Femur (tissue), 1 donor: ENCODE data around the gene KRTAP10-3.
"Not testable (repeated sequence)": the region's sequence is repeated elsewhere in the genome, so short reads cannot be mapped to it uniquely, and the experiment has no call there.

Experiments
- DNase-seq: peaks from one replicate; pipeline ENCODE4 v3.0.0-alpha.2; 2017

KRTAP10-3 gene

DNA sequence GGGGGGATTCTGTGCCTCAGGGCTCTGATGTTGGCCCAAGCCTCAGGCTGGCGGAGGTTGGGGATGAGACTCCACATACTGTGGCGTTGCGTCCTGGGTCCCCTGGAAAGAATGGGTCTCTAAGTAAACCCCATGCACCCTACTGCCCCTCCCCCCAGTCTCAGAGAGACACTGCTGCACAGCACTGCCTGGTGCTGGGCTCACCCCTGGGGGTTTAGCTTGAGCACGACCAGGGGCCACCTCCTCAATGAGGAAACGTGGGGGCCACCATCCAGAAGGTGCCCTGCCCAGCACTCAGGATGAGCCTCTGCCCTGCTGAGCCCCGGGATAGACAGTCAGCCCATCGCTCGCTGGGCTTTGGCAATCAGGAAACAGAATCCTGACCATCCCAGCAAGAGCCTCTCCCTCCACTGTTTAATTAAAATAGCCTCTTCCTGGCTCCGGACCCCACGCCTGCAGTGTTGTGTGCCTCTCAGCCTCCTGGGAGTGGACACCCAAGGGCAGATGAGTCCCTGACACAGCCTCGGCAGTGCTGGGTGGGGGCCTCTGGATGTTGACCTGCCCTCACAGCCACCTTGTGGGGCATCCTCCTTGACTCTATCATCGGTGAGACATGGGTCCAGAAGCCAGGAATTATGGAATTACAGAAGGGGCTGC, 11.4 kb upstream of the KRTAP10-3 start:
- no peak for DNase-seq

DNA sequence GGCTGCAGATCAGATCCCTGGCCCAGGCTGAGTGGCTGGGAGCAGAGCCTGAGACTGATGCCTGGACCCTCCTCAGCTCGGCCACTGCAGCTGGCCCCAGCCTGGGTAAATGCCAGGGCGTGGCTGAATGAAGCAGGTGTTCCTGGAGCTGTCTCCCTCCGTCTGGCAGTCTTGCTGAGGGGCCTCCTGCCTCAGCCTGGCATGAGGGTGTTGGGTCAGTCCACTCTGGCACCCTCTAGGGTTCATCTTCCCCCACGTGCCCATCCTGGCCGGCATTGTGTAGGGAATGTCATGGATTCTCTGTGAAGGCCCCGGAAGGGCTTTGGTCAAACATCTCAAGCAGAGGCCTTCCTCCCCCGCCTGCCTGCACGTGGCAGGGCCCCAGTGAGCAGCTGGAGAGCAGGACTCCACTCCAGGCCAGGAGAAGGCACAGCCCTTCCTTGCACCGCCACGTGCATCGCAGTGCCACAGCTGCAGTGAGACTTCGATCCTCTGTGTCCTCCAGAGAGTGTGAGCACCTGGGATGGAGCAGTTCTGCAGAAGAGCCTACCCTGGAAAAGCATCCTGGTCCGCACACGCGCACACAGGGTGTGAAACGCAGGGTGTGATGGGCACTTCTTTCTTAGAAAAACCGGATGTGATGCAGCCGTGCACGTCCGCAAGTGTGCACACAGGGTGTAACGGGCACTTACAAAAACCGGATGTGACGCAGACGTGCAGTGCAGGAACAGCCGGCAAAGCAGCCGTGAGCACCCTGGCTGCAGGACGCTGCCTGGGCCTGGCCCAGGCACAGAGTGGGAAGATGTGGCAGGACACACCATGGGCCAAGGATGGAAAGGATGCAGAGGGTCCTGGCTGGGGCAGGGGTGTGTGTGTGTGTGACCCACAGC, 10.3 kb upstream of the KRTAP10-3 start:
- DNase-seq = no peak

DNA sequence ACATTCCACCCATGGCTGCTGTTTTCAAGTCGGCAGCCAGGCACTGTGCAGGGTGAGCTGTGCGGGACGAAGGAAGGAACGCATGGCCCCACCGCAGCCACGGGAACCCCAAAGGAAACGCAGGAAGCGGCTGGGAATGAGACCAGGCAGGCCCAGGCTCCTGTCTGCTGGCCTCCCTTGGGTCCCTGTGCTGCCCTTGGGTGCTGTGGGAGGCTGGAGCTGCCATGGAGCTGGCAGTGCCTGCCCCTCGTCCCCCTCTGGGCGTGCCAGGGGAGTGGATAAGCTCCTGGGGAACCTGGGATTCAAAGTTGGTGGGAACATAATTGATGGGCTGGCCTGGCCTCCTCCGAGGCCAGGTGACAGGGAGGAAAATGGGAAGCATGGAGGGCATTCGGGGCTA, 9.7 kb upstream of the KRTAP10-3 start:
- DNase-seq = no peak

DNA sequence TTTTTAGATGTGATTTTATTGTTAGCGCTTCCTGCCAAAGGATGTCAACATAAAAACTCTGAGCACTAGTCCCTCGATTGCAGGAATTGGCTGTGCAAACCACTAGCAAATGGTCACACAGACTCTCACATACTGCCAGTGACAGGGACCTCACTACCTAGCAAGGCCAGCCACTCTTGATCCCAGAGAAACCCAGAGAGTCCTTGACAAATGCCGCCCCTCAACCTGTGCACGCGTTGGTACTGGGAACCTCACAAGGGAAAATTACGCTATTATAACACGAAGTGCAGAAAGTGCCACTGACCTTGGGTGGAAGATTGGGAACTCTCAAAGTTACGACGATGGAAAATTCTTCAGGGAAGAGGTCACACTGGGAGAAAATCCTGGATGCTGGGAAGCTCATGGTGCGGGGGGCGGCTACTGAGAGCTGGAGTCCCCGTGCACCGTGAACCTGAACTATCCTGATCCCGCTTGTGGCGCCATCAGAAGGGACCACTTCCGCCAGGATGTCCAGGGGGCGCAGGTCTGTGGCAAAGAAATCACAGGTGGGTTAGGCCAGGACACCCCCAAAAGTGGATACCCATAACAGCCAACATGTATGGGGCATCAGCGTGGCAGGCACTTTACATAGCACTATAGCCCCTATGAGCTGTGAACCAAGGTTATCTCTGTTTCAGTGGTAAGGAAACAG, 9.0 kb upstream of the KRTAP10-3 start:
- no peak for DNase-seq

DNA sequence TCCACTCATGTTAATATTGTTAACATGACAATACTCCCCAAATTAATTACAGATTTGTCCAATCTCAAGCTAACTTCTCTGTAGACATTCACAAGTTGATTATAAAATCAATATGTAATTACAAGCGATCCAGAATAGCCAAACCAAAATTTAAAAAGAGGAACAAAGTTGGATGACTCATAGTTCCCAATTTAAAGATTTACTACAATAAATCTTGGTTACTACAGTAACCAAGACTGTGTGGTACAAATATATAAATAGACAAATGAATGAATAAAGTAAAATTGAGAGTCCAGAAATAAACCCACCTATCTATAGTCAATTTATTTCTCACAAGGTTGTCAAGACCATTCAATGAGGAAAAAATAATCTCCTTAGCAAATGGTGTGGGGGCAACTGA, 7.8 kb upstream of the KRTAP10-3 start:
- DNase-seq = no peak

DNA sequence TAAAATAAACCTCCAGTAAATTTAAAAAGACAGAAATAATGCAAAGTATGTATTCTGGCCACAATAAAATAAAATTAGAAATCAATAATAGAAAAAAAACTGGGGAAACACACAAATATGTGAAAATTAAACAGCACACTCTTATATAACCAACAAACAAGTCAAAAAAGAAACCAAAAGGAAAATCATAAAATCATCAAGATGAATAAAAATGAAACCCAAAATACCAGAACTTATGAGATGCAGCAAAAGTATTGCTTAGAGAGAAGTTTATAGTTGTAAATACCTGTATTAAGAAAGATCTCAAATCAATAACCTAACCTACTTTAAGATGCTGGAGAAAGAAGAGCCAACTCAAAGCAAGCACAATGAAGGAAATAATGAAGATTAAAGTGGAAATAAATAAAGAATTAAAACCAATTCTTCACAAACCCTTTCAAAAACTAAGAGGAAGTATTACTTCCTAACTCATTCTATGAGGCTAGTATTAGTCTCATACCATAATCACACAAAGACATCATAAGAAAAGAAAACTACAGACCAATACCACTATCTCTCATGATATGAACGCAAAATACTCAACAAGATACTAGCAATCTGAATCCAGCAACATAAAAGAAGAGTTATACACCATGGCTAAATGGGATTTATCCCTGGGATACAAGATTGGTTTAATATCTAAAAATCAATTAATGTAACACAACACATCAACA, 6.4 kb upstream of the KRTAP10-3 start:
- DNase-seq = no peak

DNA sequence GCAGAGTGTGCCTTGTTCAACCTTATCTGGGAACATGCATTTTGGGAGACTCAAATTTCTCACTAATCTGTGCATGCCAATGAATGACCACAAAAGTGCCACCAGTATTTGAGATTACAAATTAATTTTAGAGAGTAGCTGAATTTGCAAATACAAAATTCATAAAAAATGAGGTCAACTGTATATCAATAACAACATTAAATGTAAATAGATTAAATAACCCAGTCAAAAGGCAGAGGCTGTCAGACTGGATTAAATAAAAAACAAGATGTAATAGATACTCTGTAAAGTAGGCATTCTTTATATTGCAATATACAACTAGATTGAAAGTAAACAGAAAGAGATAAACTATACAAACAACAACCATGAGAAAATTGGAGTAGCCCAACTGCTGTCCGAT, 5.5 kb upstream of the KRTAP10-3 start:
- DNase-seq = no peak

DNA sequence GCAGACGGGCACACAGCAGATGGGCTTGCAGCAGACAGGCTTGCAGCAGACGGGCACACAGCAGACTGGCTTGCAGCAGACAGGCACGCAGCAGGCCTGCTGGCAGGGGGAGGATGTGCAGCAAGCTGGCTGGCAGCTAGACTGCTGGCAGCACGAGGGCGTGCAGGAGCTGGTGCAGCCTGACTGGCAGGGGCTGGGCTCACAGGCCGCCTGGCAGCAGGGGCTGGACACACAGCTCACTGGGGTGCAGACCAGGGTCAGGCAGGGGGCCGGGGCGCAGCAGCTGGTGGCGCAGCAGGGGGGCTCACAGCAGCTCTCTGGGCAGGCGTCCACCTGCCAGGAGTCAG, 293 bp downstream of the KRTAP10-3 start:
- not testable (repeated sequence) for DNase-seq

DNA sequence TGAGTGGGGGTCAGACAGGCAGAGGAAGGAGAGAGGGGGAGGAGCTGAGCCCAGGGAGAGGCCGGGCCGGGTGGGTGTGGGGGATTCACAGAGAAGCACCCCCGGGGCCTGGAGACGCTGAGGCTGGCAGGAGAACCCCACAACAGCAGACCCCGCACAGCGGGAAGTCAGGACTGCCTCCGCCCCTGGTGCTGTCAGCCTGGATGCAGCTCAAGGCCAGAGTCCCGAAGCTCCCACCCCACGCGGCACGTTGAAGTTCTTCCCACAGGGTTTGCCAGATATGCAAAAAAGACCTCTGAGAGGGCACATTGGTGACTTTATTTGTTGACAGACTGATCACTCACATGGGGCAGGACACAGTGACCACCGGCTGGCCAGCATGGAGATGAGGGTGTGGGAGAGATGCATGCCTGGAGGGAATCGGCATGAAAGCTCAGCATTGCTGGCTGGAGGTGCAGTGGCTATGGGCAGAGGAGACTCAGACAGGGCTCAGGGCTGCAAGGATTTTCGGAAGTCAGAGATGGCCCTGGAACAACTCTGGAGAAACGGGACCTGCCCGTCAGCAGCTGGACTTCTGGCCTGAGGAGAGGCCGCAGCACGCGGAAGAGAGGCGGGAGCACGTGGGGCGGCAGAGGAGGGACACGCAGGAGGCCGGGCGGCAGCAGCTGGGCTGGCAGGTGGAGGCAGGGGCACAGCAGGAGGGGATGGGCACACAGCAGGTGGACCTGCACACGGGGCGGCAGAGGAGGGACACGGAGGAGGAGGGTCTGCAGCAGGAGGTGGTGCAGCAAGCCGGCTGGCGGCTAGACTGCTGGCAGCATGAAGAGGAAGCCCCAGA, 885 bp downstream of the KRTAP10-3 start:
- DNase-seq = no peak

DNA sequence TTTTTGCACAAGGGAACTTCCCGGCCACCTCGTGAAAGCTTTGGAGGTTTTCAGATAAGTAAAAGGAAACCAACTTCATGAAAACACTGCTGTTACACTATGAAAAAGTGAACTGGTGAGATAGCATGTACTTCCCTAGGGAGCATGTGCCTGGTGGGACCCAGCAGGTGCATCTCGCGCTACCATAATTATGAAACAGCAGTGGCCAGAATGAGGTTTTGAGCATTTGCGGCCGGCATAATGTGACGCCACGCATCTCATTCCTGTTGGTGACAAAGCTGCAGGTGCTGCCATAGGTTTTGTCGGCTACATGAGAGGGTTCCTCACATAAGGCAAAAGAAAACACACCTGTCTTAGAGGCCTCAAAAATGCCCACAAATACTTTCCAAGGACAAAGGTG, 1.7 kb downstream of the KRTAP10-3 start:
- DNase-seq = no peak

DNA sequence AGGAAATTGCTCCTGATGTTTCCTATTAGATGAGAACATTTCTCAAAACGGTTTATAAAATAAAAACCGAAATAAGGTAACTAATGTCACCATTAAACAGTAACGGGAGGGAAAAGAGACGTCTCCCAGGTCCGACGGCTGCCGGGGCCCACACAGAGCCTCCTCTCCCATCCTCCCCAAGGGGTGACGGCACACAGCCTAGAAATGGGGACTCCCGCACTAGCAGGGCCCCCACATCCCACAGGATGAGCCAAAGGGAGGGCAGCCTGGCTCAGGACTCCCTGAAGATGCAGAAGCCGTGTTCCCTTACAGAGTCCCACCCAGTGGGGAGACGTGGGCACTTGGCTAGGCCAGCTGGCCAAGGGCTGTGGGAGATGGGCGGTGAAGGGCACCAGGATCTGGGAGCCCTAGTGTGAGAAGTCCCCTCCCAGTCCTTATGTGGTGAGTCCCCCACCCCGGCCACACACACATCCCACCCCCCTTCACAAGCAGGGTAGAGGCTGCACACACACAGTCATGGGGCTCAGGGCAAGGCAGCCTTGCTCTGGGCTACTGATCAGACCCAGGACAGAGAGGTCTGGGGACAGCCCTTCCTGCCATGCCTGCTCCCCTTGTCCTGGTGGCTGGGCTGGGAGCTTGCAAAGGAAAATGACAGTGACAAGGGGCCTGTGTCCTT, 3.3 kb downstream of the KRTAP10-3 start:
- DNase-seq = no peak

DNA sequence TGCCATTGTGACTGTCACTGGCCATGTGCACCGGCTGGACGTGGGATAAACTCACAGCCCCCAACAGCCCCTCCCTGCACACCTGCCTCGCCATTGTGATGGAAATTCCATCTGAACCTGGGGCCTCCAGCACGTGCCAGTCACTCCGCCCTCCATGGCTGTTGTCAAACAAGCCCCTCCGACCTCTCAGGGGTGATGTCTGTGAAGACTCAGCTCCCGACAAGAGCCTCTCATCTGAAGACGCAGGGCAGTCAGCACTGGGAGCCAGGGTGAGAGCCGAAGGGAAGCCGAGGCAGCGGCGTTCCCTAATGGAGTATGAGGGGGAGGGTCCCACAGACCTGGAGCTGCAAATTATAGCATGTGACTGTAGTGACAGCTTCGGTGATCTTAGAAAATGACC, 5.9 kb downstream of the KRTAP10-3 start:
- DNase-seq = no peak

DNA sequence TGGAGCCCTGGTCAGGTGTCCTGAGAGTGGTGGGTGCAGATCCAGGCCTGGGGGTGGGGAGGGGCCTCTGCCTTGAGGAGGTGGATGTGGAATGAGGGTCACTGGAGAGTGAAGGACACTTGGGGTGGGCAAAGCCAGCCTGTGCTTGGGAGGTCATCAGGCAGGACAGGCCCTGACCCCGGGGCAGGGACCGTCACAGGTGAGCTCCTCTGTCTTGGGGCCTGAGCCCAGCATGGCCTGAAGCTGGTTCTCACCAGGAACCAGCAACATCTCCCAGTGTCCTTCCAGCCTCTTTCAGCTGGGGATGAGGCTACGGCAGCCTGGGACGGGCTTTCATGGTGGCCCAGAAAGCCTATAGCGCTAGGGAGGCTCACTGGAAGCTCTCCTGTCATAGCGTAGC, 6.5 kb downstream of the KRTAP10-3 start:
- DNase-seq = no peak

DNA sequence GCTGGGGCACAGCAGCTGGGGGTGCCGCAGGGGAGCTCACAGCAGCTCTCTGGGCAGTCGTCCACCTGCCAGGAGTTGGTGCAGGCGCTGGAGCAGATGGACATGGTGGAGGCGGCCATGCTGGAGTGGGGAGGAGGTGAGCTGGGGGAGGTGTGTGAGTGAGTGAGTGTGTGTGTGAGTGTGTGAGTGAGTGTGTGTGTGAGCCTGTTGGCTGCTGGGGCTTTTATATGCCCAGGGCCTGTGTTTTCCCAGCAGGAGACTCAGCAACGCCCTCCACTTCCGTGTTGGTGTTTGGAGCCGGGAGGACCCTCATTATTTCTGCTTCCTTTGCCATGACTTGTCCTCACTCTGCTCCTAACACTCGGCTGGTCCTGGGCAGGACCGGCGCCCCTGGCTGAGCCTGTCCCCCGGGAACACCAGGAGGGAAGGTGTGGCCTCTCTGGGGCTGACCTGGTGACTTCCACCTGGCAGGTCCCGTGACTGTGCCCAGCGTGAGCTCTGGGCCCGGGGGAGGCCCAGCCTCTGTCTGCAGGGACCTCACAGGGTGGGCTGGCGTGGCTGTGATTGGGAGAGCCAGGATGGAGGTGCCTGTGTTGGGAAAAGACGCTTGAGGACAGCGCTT, 7.1 kb downstream of the KRTAP10-3 start, which contains the start of gene KRTAP10-2:
KRTAP10-2 (minus strand) TSS at position 166 of the 622 bp plus-strand sequence; CDS start at position 119, 47 bp downstream.
- no peak for DNase-seq

DNA sequence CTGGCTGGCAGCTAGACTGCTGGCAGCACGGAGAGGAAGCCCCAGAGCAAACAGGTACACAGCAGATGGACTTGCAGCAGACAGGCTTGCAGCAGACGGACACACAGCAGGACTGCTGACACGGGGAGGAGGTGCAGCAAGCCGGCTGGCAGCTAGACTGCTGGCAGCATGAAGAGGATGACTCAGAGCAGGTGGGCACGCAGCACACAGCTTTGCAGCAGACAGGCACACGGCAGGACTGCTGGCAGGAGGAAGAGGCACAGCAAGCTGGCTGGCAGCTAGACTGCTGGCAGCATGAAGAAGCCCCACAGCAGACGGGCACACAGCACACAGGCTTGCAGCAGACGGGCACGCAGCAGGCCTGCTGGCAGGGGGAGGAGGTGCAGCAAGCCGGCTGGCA, 7.8 kb downstream of the KRTAP10-3 start:
- DNase-seq = no peak

DNA sequence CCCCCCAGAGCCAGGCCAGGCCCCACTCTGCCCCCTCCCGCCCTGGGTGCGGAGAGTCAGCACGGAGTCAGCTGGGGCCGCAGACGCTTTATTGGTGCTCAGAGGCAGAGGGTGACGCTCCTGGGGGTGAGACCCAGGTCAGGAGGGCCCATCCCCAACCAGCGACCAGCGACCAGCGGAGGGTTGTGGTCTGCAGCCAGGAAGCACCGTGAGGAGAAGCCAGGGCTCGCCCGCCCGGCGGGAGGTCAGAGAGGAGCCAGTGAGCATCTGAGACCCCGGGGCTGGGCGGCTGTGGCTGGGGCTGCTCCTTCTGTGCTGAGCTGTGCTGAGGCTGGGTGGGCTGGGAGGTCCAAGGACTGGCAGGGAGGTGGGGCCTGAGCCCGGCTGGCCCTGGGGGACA, 8.3 kb downstream of the KRTAP10-3 start:
- not testable (repeated sequence) for DNase-seq

DNA sequence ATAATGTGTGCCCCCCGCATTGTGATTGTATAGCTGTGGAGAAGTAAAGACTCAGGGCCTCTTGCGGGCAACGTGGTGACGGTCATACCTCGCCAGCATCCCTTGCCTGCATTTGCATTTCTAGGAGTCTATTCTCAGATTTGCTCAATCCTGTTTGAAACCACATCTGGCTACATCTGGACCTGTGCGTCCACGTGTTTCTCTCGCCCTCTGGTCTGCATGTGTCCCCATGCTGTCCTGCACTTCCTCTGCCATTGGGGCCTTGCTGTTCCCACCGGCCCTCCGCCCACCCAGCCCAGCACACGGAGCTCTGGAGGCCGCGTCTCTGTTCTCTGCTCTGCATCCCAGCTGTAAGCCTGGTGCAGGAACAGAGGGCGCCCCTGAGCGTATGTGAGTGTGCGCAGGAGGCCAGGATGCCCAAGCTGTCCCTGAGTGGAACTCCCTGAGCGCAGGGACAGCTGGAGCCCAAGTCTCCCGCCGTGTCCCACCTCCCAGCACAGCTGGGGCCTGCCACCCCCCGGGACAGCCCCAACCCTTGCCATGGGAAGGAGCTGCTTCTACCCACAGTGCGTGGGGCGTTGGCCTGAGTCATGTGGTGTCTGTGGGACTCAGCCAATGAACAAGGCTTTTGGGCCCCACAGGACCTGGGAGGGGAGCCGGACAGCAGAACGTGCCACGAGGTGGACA, 8.9 kb downstream of the KRTAP10-3 start:
- no peak for DNase-seq

DNA sequence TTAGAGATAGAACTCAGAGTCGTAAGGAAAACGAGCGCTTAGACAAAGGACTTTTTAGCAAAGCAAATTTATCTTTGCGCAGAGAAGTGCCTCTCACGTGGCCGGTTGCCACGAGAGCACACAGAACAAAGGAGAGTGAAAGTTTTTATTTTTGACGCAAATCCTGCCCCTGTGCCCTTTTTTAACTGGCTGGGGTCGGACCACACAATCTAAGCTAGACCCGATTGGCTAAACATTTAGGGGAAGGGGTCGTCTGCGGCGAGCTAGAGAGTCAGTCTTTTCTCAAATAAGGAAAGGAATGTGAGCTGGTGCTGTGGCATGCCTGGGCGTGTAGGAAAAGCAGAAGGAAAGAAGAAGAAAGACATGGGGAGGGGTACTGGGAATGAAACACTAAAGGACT, 9.7 kb downstream of the KRTAP10-3 start:
- DNase-seq = no peak

DNA sequence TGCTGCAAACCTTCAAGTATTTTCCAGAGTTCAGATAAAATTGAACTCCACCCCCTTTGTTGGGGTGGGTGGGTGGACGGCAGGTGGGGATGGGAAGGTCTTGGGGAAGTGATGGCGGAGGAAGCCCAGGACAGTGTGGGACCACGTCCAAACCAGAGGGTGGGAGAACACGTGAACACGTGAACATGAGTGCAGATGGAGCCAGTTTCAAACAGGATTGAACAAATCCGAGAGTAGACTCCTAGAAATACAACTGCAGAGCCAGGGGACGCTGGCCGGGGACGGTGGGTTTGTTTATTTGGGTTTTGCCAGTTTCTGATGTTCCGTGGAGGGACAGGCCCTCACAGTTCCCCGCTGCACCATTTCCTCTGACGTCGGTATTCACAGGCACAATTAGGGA, 10.2 kb downstream of the KRTAP10-3 start:
- no peak for DNase-seq

DNA sequence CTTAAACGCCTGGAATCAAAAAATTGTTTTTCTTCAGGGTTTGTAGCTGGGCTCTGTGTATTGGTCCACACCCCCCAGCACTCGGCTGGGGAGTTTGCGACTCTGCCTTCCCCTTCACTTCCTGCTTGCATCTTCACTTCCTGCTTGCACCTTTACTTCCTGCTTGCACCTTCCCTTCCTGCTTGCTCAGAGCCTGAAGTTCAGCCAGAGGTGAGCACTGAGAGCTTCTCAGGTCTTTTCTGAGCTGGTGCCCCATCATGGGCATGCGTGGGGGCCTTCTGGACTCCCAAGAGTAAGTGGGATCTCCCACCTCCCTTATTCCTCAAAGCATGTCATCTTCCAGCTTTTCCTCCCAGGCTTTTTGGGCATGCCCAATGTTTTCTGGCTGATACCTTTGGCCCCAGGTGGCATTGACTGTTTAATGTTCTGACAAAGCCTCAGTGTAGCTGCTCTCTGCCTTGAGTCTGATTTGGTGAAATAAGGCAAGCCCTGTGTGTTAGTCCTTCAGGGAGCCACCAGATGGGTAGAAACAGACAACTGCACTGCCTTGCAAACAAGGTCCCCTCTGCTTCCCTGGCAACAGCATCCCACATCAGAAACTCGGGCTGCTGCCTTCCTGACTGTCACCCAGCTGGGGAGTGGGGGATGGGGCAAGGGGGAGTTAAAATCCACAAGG, 10.8 kb downstream of the KRTAP10-3 start:
- no peak for DNase-seq
